Calu3 (cell line): ENCODE results near the gene SELPLG. TPM values are rescaled to one million over a fixed set of nuclear protein-coding genes. Genes with fewer than 3 reads are reported as not detected.

ENCODE experiments used
- BruUV-seq: library from RNA; stranded (reverse); fragments of 400-500 nt; replicated peaks from 2 replicates; lab custom pipeline; 2021; lab: Mats Ljungman, UMichigan
- CTCF ChIA-PET: fragments of 300-600 bp; sonication (Branson Sonifier 250); formaldehyde crosslinking; loops from one replicate; lab custom pipeline; 2022; ENCODE audit warnings: antibody characterized with exemption; lab: Charles Lee
- DNase-seq: peaks from one replicate; pipeline ENCODE4 v3.0.0; 2022
- H3K27ac Mint-ChIP-seq: one replicate; pipeline ENCODE4 v1.8.0; 2022; ENCODE audit warnings: mixed read lengths; ENCODE audit not compliant: unreplicated experiment
- H3K27me3 Mint-ChIP-seq: one replicate; pipeline ENCODE4 v1.8.0; 2022; ENCODE audit warnings: mixed read lengths; ENCODE audit not compliant: unreplicated experiment
- H3K36me3 Mint-ChIP-seq: one replicate; pipeline ENCODE4 v1.8.0; 2022; ENCODE audit warnings: mild to moderate bottlenecking, moderate library complexity, mixed read lengths; ENCODE audit not compliant: insufficient read depth, unreplicated experiment
- H3K4me1 Mint-ChIP-seq: one replicate; pipeline ENCODE4 v1.8.0; 2022; ENCODE audit warnings: mild to moderate bottlenecking, low read depth, mixed read lengths; ENCODE audit not compliant: unreplicated experiment
- H3K4me3 Mint-ChIP-seq: one replicate; pipeline ENCODE4 v1.8.0; 2022; ENCODE audit warnings: mild to moderate bottlenecking, low read depth, moderate library complexity, mixed read lengths; ENCODE audit not compliant: unreplicated experiment
- H3K9me3 Mint-ChIP-seq: one replicate; pipeline ENCODE4 v1.8.0; 2022; ENCODE audit warnings: low read depth, mixed read lengths; ENCODE audit not compliant: unreplicated experiment
- intact Hi-C: fragments of 100-400 bp; cut with micrococcal nuclease; formaldehyde crosslinking; loops from one replicate; pipeline ENCODE4 v1.10.0; 2022; ENCODE audit not compliant: unreplicated experiment
- total RNA-seq: library from RNA; stranded (reverse); gene quantifications from 2 replicates; pipeline ENCODE4 v1.2.3, GENCODE V29; 2022
- TF ChIP-seq, protein P1 (sequence below): fragments of 200-600 bp; IDR thresholded peaks from one replicate; pipeline ENCODE4 v1.8.0; 2022; ENCODE audit warnings: antibody characterized with exemption; ENCODE audit not compliant: unreplicated experiment

SELPLG gene
- total RNA-seq, 1 experiment from 2014 or later = 0.76 TPM

DNA sequence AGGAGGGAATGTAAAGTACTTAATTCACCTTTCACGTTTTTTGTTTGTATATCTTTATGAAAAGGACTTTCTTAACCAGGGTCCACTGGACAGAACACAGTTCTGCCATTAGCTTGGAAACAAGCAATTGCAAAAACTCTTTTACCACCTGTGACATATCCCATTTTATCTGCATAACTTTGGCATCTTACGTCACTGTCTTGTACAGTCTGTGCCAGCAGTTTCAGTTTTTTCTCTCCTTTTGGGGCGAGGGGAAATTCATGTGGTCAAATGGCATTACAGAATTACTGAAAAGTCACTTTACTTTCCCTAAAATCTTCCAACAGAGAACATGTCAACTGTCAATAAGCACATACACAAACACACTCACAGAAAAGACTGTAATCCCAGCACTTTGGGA is 43.7 kb upstream of the SELPLG start:
- intact Hi-C loops = no loop called here
- H3K4me1 Mint-ChIP-seq = peaks cover 17% of the 10 kb centered on the region
- no peaks in the 10 kb centered on the region for H3K9me3 Mint-ChIP-seq
- no peak for DNase-seq
- BruUV-seq = TSS peak; percentile 4
- no peak overlapping the region for H3K4me3 Mint-ChIP-seq
- H3K27me3 Mint-ChIP-seq = no peaks in the 10 kb centered on the region
- no peak overlapping the region for H3K27ac Mint-ChIP-seq
- peaks cover 48% of the 10 kb centered on the region for H3K36me3 Mint-ChIP-seq
- CTCF ChIA-PET = no interaction called here
- TF ChIP-seq, protein P1, sequence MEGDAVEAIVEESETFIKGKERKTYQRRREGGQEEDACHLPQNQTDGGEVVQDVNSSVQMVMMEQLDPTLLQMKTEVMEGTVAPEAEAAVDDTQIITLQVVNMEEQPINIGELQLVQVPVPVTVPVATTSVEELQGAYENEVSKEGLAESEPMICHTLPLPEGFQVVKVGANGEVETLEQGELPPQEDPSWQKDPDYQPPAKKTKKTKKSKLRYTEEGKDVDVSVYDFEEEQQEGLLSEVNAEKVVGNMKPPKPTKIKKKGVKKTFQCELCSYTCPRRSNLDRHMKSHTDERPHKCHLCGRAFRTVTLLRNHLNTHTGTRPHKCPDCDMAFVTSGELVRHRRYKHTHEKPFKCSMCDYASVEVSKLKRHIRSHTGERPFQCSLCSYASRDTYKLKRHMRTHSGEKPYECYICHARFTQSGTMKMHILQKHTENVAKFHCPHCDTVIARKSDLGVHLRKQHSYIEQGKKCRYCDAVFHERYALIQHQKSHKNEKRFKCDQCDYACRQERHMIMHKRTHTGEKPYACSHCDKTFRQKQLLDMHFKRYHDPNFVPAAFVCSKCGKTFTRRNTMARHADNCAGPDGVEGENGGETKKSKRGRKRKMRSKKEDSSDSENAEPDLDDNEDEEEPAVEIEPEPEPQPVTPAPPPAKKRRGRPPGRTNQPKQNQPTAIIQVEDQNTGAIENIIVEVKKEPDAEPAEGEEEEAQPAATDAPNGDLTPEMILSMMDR = no peak

DNA sequence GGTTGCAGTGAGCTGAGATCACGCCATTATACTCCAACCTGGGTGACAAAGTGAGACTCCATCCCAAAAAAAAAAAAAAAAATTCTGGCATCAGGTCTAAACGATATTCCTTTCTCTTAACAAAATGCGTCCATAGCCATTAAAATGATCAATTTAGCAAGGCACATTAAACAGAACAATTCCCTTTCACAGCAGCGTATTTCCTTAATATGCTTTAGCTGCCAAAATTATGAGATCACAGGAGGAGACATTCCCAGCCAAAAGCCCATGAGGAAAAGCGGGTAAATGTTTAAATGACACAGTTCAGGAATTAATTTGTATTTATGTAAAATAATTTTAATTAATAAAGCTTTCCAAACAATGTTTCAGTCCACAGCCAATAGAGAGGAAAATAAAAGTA is 43.0 kb upstream of the SELPLG start:
- TF ChIP-seq, protein P1 = no peak
- H3K4me1 Mint-ChIP-seq = peaks cover 12% of the 10 kb centered on the region
- no peak overlapping the region for H3K27ac Mint-ChIP-seq
- BruUV-seq = no TSS peak
- peaks cover 54% of the 10 kb centered on the region for H3K36me3 Mint-ChIP-seq
- no peaks in the 10 kb centered on the region for H3K27me3 Mint-ChIP-seq
- intact Hi-C loops = no loop called here
- CTCF ChIA-PET = interaction anchor here (0.5 to 0.7 kb wide), 2 partner anchors 10 to 204 kb away, joined by 4 to 5 read pairs; no protein-coding TSS in a partner anchor
- H3K4me3 Mint-ChIP-seq = no peak overlapping the region
- no peak for DNase-seq
- no peaks in the 10 kb centered on the region for H3K9me3 Mint-ChIP-seq

DNA sequence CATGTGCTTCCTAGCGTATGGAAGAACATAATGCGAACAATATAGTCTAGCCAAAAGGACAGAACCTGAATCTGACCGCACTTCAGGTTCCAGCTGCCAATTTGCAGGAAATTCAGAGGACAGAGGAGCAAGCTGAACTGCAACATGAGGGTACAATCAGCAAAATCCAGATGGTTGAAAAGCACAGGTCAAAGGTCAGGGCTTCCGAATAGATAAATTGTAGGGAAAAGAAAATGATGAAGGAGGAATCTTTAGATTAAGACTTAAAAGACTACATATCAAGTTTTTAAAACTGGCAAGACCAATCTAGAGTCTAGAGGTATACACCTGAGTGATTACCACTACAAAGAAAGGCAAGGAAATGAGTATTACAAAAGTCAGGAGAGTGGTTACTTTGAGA is 42.1 kb upstream of the SELPLG start:
- Mint-ChIP-seq H3K9me3 (no peaks in the 10 kb centered on the region), H3K4me1 (peaks cover 9% of the 10 kb centered on the region), H3K4me3 (no peak overlapping the region), H3K36me3 (peaks cover 60% of the 10 kb centered on the region), H3K27me3 (no peaks in the 10 kb centered on the region), H3K27ac (peak overlapping the region; percentile 30)
- TF ChIP-seq, protein P1 = no peak
- CTCF ChIA-PET = no interaction called here
- no peak for DNase-seq
- intact Hi-C loops = no loop called here
- no TSS peak for BruUV-seq

DNA sequence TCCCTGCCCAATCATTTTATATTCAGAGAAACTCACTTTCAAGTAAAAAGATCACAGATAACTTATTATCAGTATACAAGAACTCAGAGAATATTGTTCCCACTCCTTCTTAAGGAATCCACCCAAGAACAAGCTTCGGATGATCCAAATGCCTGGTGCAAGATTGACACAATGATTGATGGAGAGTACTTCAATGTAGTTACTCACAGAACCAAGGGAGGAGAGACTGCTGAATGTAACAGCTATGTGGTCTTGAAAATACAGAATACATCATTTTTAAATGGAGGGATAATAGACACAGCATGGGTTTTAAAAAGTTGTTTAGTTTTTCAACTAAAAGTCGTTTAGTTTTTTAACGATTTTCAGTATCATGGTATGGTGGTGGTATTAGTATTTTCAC is 38.4 kb upstream of the SELPLG start:
- no TSS peak for BruUV-seq
- H3K27me3 Mint-ChIP-seq = no peaks in the 10 kb centered on the region
- CTCF ChIA-PET = no interaction called here

More for the DNA sequence above, 38.4 kb upstream of the SELPLG start:
- no peak overlapping the region for H3K27ac Mint-ChIP-seq
- peaks cover 54% of the 10 kb centered on the region for H3K36me3 Mint-ChIP-seq
- H3K4me1 Mint-ChIP-seq = peaks cover 15% of the 10 kb centered on the region
- no peaks in the 10 kb centered on the region for H3K9me3 Mint-ChIP-seq
- TF ChIP-seq, protein P1 = no peak
- intact Hi-C loops = no loop called here
- DNase-seq = no peak
- no peak overlapping the region for H3K4me3 Mint-ChIP-seq
